Measurements from ENCODE around the gene ESD.
"Not testable (repeated sequence)": the region's sequence is repeated elsewhere in the genome, so short reads cannot be mapped to it uniquely, and the experiment has no call there.

ESD gene

GRCh38 chr13:46778890-46779289, 18.1 kb downstream of the ESD start:
- no peak overlapping the region for H3K27ac ChIP-seq (ENCODE audit: low read depth, low read length)
- H3K4me1 ChIP-seq (ENCODE audit: control insufficient read depth, insufficient read depth, low read length), result peaks cover 2% of the 10 kb centered on the region
- peaks cover 13% of the 10 kb centered on the region for H3K36me3 ChIP-seq (ENCODE audit: control insufficient read depth, insufficient read depth, low read length)
- H3K4me3 ChIP-seq (ENCODE audit: low read length), result no peak overlapping the region
- H3K27me3 ChIP-seq (ENCODE audit: control insufficient read depth, insufficient read depth, low read length), result no peaks in the 10 kb centered on the region
- H3K9ac ChIP-seq (ENCODE audit: low read length), result no peak overlapping the region

GRCh38 chr13:46778095-46778494, 18.9 kb downstream of the ESD start:
- H3K27me3 ChIP-seq (ENCODE audit: control insufficient read depth, insufficient read depth, low read length), result no peaks in the 10 kb centered on the region
- H3K27ac ChIP-seq (ENCODE audit: low read depth, low read length), result no peak overlapping the region
- H3K4me1 ChIP-seq (ENCODE audit: control insufficient read depth, insufficient read depth, low read length), result peaks cover 2% of the 10 kb centered on the region
- no peak overlapping the region for H3K9ac ChIP-seq (ENCODE audit: low read length)
- peaks cover 13% of the 10 kb centered on the region for H3K36me3 ChIP-seq (ENCODE audit: control insufficient read depth, insufficient read depth, low read length)
- H3K4me3 ChIP-seq (ENCODE audit: low read length), result no peak overlapping the region

- H3K4me1 ChIP-seq (ENCODE audit: control insufficient read depth, insufficient read depth, low read length), result peaks cover 2% of the 10 kb centered on the region
- no peak overlapping the region for H3K27ac ChIP-seq (ENCODE audit: low read depth, low read length)
Observed at GRCh38 chr13:46775385-46776107, 21.4 kb downstream of the ESD start.

GRCh38 chr13:46773541-46773940, 23.4 kb downstream of the ESD start:
- Histone ChIP-seq H3K9ac (ENCODE audit: low read length) (no peak overlapping the region), H3K4me3 (ENCODE audit: low read length) (no peak overlapping the region), H3K4me1 (ENCODE audit: control insufficient read depth, insufficient read depth, low read length) (no peaks in the 10 kb centered on the region), H3K27ac (ENCODE audit: low read depth, low read length) (no peak overlapping the region), H3K27me3 (ENCODE audit: control insufficient read depth, insufficient read depth, low read length) (no peaks in the 10 kb centered on the region), H3K36me3 (ENCODE audit: control insufficient read depth, insufficient read depth, low read length) (peaks cover 5% of the 10 kb centered on the region)

More at GRCh38 chr13:46775385-46776107, 21.4 kb downstream of the ESD start:
- H3K36me3 ChIP-seq (ENCODE audit: control insufficient read depth, insufficient read depth, low read length), result peaks cover 10% of the 10 kb centered on the region
- no peak overlapping the region for H3K4me3 ChIP-seq (ENCODE audit: low read length)
- no peaks in the 10 kb centered on the region for H3K27me3 ChIP-seq (ENCODE audit: control insufficient read depth, insufficient read depth, low read length)
- H3K9ac ChIP-seq (ENCODE audit: low read length), result no peak overlapping the region

- Histone ChIP-seq H3K36me3 (ENCODE audit: control insufficient read depth, insufficient read depth, low read length) (peaks cover 3% of the 10 kb centered on the region), H3K9ac (ENCODE audit: low read length) (no peak overlapping the region), H3K4me1 (ENCODE audit: control insufficient read depth, insufficient read depth, low read length) (no peaks in the 10 kb centered on the region), H3K27ac (ENCODE audit: low read depth, low read length) (no peak overlapping the region), H3K4me3 (ENCODE audit: low read length) (no peak overlapping the region), H3K27me3 (ENCODE audit: control insufficient read depth, insufficient read depth, low read length) (no peaks in the 10 kb centered on the region)
Observed at GRCh38 chr13:46771693-46772092, 25.3 kb downstream of the ESD start.

- H3K4me3 ChIP-seq (ENCODE audit: low read length); H3K27ac ChIP-seq (ENCODE audit: low read depth, low read length); H3K36me3 ChIP-seq (ENCODE audit: control insufficient read depth, insufficient read depth, low read length); H3K27me3 ChIP-seq (ENCODE audit: control insufficient read depth, insufficient read depth, low read length); H3K9ac ChIP-seq (ENCODE audit: low read length); H3K4me1 ChIP-seq (ENCODE audit: control insufficient read depth, insufficient read depth, low read length): not testable (repeated sequence)
Observed at GRCh38 chr13:46769925-46770324, 27.0 kb downstream of the ESD start.

GRCh38 chr13:46761866-46762265, 35.1 kb downstream of the ESD start:
- Histone ChIP-seq H3K36me3 (ENCODE audit: control insufficient read depth, insufficient read depth, low read length) (no peaks in the 10 kb centered on the region), H3K27ac (ENCODE audit: low read depth, low read length) (no peak overlapping the region), H3K4me3 (ENCODE audit: low read length) (no peak overlapping the region), H3K4me1 (ENCODE audit: control insufficient read depth, insufficient read depth, low read length) (no peaks in the 10 kb centered on the region), H3K27me3 (ENCODE audit: control insufficient read depth, insufficient read depth, low read length) (no peaks in the 10 kb centered on the region), H3K9ac (ENCODE audit: low read length) (no peak overlapping the region)

- Histone ChIP-seq H3K27me3 (ENCODE audit: control insufficient read depth, insufficient read depth, low read length) (no peaks in the 10 kb centered on the region), H3K36me3 (ENCODE audit: control insufficient read depth, insufficient read depth, low read length) (no peaks in the 10 kb centered on the region), H3K27ac (ENCODE audit: low read depth, low read length) (no peak overlapping the region), H3K9ac (ENCODE audit: low read length) (no peak overlapping the region), H3K4me1 (ENCODE audit: control insufficient read depth, insufficient read depth, low read length) (no peaks in the 10 kb centered on the region), H3K4me3 (ENCODE audit: low read length) (no peak overlapping the region)
Observed at GRCh38 chr13:46761174-46761573, 35.8 kb downstream of the ESD start.

GRCh38 chr13:46759846-46760245, 37.1 kb downstream of the ESD start:
- Histone ChIP-seq H3K36me3 (ENCODE audit: control insufficient read depth, insufficient read depth, low read length) (no peaks in the 10 kb centered on the region), H3K4me3 (ENCODE audit: low read length) (no peak overlapping the region), H3K27ac (ENCODE audit: low read depth, low read length) (no peak overlapping the region), H3K27me3 (ENCODE audit: control insufficient read depth, insufficient read depth, low read length) (no peaks in the 10 kb centered on the region), H3K9ac (ENCODE audit: low read length) (no peak overlapping the region), H3K4me1 (ENCODE audit: control insufficient read depth, insufficient read depth, low read length) (no peaks in the 10 kb centered on the region)

GRCh38 chr13:46757640-46758039, 39.3 kb downstream of the ESD start:
- Histone ChIP-seq H3K36me3 (ENCODE audit: control insufficient read depth, insufficient read depth, low read length) (no peaks in the 10 kb centered on the region), H3K4me3 (ENCODE audit: low read length) (no peak overlapping the region), H3K27me3 (ENCODE audit: control insufficient read depth, insufficient read depth, low read length) (no peaks in the 10 kb centered on the region), H3K27ac (ENCODE audit: low read depth, low read length) (no peak overlapping the region), H3K9ac (ENCODE audit: low read length) (no peak overlapping the region), H3K4me1 (ENCODE audit: control insufficient read depth, insufficient read depth, low read length) (no peaks in the 10 kb centered on the region)

GRCh38 chr13:46756977-46757376, 40.0 kb downstream of the ESD start:
- no peak overlapping the region for H3K4me3 ChIP-seq (ENCODE audit: low read length)
- H3K27ac ChIP-seq (ENCODE audit: low read depth, low read length), result no peak overlapping the region
- H3K4me1 ChIP-seq (ENCODE audit: control insufficient read depth, insufficient read depth, low read length), result no peaks in the 10 kb centered on the region
- no peaks in the 10 kb centered on the region for H3K36me3 ChIP-seq (ENCODE audit: control insufficient read depth, insufficient read depth, low read length)
- no peaks in the 10 kb centered on the region for H3K27me3 ChIP-seq (ENCODE audit: control insufficient read depth, insufficient read depth, low read length)
- H3K9ac ChIP-seq (ENCODE audit: low read length), result no peak overlapping the region

- not testable (repeated sequence) for H3K36me3 ChIP-seq (ENCODE audit: control insufficient read depth, insufficient read depth, low read length); H3K9ac ChIP-seq (ENCODE audit: low read length); H3K4me3 ChIP-seq (ENCODE audit: low read length); H3K27me3 ChIP-seq (ENCODE audit: control insufficient read depth, insufficient read depth, low read length); H3K4me1 ChIP-seq (ENCODE audit: control insufficient read depth, insufficient read depth, low read length); H3K27ac ChIP-seq (ENCODE audit: low read depth, low read length)
Observed at GRCh38 chr13:46755508-46755907, 41.5 kb downstream of the ESD start.

- Histone ChIP-seq H3K4me1 (ENCODE audit: control insufficient read depth, insufficient read depth, low read length) (no peaks in the 10 kb centered on the region), H3K36me3 (ENCODE audit: control insufficient read depth, insufficient read depth, low read length) (no peaks in the 10 kb centered on the region)
Observed at GRCh38 chr13:46754812-46755211, 42.1 kb downstream of the ESD start.

More at GRCh38 chr13:46754812-46755211, 42.1 kb downstream of the ESD start:
- no peaks in the 10 kb centered on the region for H3K27me3 ChIP-seq (ENCODE audit: control insufficient read depth, insufficient read depth, low read length)
- no peak overlapping the region for H3K27ac ChIP-seq (ENCODE audit: low read depth, low read length)
- no peak overlapping the region for H3K4me3 ChIP-seq (ENCODE audit: low read length)
- H3K9ac ChIP-seq (ENCODE audit: low read length), result no peak overlapping the region
